ENCODE results near the gene AP2S1.

The AP2S1 gene

DNA sequence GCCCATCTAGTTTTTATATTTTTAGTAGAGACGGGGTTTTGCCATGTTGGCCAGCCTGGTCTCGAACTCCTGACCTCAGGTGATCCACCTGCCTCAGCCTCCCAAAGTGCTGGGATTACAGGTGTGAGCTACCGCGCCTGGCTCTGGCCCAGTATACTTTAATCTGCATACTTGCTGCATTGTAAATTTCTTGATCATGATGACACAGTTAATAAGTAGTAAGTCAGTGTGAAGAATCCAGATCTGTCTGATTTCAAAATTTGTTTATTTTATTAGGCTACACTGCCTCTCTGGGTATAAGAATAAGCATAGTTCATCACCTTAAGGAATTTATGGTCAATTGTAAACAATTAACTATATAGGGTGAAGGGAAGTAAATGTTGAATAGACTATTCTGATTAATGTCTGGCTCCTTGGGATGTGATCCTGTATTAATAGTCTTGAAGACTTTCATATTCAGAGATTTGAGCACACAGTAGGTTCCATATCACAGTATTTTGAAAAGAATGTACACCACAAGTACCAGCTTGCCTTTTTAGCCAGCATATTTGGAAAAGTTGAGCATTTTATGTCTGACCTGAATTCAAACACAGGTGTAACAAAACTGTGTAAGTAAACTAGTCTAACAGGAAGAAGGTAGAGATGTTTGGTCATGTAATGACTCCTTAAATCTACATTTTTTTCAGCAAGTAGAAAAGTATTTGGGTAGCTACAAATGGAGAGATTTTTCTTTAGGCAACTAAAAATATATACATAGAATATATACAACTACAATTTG is 17.6 kb upstream of the AP2S1 start:
- in situ Hi-C loops (cut with MboI; ENCODE audit: low sequenced_read_pairs): loop anchor here (25.0 kb wide), 1 partner anchor 269 kb away; the partner anchor contains the start of gene SAE1

DNA sequence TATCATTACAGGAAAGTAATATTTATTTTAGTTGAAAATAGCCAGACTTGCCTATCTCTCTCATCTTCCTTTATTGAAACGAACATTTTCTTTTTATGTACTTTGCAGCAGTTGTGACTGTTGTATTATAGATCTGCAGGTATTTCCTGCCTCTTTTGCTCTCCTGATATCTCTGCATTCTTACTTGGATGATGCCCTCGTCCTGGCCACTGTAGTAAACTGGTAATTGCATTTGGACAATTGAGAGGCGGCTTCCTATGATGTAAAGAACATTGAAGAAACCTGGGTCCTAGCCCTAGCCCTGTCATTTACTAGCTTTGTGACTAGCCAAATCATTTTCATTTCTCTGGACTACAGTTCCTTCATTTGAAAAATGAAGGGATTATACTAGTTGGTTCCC is 16.5 kb upstream of the AP2S1 start:
- in situ Hi-C loops (cut with MboI; ENCODE audit: low sequenced_read_pairs): loop anchor here (25.0 kb wide), 1 partner anchor 270 kb away; the partner anchor contains the start of gene SAE1

DNA sequence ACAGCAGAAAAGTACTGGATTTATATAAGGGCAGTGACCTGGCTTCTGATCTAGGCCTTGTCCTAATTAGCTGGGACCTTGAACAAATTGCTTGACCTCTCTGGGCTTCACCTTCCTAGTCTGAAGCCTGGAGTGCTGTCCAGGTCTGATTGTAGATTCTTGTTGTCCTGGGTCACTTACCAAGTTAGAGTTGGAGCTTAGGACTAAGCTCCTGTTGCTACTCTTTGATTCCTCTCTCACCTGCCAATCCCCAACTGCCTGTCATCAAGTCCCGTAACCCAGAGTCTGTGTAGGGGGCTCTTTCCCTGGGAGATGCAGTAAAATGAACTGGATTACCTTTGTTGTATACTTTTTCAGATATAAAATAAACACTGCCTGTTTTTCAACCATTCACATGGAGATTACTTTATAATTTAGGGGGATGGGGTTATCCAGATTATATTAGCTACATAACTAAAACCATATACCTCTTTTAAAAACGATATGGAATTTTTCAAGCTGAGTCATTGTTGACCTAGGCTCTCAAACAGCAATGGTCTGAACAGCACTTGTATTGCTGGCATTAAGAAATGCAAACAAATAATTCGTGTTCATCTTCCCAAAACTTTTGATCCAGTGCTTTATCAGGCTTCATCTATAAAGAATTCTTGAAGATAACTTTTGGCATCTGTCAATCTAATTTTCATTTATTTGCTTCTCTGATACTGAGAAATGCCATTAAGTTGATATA is 15.9 kb upstream of the AP2S1 start:
- in situ Hi-C loops (cut with MboI; ENCODE audit: low sequenced_read_pairs): loop anchor here (25.0 kb wide), 1 partner anchor 271 kb away; the partner anchor contains the start of gene SAE1

DNA sequence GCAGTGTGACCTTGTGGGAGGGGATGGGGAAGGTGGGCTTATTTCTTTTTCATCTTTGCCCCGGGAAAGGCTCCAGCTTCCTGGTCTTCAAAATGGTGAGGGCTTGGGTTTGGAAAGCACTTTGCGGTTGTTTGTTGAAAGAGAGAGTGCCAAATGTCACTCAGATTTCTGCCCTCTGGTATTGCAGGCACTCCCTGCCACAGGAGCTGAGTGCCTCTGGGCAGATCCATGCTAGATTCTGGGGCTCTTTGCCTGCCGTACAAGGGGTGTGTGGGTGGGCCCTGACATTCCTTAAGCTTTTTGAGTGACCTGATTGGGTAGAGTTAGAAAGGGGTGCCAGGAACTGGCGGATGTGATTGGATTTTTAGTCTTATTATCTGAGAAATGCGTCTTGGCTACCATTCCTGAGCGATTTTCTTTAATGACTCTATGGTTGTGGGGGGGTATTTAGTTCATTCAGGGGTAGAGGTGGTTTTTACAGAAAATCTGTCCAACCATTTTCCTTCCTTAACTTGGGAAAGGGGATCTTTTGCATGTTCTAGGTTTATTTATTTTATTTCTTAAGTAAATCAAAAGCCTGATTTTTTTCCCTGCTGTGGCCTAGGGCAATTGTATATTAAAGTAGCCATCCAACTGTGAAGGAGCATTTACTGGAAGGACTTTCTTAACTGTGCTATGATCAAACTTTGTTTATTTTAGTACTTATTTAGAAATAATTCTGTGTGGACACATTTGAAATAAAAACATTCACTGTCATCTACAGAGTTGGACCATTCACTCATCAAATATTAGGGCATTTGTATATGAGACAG is 13.4 kb upstream of the AP2S1 start:
- in situ Hi-C loops (cut with MboI; ENCODE audit: low sequenced_read_pairs): loop anchor here (25.0 kb wide), 1 partner anchor 273 kb away; the partner anchor contains the start of gene SAE1

DNA sequence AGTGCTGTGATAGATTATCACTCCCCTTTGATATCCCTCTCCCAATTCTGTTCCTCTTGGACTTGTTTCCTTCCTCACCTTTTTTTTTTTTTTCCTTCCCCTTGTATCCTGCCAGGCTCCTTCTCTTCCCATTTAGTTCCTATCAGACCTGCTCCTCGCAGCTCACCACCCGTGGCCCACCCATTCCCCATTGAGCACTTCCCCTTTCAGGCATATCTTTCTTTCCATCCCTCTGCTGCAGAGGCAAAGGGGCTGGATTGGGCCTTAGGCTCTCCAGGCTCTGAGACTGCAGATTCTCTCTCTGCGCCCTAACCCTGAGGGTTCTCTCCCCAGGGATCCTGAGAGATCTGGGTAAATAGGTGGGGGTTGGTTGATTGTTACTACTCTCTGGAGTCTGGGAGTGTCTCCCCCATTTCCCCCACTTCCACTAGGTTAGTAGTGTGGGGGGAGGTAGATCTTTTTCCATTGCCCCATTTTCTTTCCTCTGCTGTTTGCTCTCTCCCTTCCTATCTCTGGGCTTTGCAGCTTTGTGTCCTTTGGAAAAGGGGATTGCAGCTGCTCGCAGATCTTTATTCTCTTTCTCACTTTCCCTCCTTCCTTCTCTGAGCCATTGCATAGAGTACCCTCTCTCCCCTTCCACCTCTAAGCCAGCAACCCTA is 12.5 kb upstream of the AP2S1 start:
- in situ Hi-C loops (cut with MboI; ENCODE audit: low sequenced_read_pairs): loop anchor here (25.0 kb wide), 1 partner anchor 274 kb away; the partner anchor contains the start of gene SAE1

DNA sequence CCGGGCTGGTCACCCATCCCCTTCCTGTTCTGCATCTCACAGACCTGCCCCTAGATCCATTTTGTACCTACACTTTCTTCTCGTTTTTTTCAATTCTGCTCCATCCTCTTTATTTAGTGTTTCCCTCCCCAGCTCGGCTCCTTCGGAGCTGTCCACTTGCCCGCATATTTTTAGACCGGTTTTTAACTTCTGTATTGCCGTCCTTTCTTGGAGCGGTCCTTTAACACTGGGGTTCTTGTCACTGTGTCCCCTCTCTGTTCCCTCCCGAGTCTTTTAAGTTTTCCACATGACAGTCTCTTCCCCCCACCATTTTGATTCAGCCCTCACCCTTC is 11.8 kb upstream of the AP2S1 start:
- in situ Hi-C loops (cut with MboI; ENCODE audit: low sequenced_read_pairs): loop anchor here (25.0 kb wide), 1 partner anchor 275 kb away; the partner anchor contains the start of gene SAE1

DNA sequence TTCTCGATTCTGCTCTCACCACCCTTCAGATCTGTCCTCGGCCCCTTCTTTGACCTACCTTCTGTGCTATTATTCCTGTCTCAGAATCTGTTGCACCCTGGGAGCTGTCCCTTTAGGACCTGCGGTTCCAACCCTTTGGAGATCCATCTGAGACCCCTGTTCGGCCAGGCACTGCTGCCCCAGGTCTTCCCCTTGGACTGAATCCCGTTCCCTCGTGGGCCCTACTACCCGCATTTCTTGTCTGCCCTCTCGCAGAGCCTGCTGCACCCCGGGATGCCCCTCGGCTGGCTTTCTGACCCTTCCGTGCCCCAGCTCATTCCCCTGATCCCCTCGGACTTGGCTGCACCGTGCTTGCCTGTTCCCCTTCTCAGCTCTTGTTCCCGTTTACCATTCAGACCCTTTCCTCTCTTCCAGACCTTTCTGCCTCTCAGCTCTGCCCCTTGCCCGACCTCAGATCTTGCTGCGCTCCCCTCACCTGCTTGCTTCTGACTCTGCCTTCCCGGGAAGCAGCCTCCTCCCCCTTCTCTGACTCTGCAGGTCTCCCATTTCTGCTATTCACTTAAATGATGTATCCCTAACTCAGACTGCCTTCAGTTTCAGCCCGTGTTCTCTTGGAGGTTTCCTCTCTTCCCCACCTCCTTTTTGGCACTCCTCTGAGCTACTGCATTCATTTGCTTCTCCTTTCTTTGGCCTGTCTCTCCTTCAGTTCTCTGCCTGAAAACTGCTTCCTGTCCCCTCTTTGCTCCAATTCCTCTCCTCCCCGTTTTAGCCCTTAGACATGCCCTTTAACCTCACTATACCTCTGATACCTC is 11.3 kb upstream of the AP2S1 start:
- in situ Hi-C loops (cut with MboI; ENCODE audit: low sequenced_read_pairs): loop anchor here (25.0 kb wide), 1 partner anchor 275 kb away; the partner anchor contains the start of gene SAE1

DNA sequence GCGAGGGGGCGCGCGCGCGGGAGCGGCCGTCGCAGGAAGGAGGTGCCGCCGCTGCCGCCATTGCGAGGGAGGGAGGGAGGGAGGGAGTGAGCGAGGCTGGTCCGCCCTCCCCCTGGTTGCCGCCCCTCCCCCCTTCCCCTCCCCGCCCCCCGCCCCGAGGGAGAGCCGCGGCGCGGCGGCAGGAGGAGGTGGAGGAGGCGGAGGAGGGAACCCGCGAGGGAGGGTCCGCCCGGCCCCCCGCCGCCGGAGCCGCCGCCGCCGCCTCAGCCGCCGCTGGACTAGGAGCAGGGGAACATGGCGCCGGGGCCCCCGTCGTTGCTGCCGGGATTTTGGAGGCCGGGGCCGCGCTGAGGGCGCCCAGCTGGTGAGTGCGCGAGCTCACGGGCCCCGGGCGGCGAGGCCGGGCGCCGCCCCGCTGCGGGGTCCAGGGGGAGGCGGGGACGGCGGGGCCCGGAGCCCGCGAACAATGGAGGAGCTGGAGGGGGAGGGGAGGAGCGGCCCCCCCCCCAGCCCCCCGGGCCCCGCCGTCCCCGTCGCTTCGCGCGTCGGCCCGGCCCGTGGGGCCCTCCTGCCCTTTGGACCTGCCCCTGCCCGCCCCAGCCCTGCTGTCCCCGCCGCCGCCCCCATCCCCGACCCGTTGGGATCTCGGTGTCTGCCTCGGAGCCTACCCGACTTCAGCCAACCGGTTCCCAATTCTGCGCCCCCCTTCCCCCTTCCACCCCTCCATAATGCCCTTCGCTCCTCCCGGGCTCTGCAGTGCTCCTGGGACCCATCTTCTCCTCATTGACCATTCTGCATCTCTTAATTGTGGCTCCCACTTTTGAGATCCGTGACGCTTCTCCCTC is 10.4 kb upstream of the AP2S1 start, which contains the start of gene ARHGAP35:
TSS of gene ARHGAP35 (plus strand) at position 152 of the 845 bp plus-strand sequence. CDS start 57,679 bp downstream, outside the sequence.
- in situ Hi-C loops (cut with MboI; ENCODE audit: low sequenced_read_pairs): loop anchor here (25.0 kb wide), 1 partner anchor 276 kb away; the partner anchor contains the start of gene SAE1

DNA sequence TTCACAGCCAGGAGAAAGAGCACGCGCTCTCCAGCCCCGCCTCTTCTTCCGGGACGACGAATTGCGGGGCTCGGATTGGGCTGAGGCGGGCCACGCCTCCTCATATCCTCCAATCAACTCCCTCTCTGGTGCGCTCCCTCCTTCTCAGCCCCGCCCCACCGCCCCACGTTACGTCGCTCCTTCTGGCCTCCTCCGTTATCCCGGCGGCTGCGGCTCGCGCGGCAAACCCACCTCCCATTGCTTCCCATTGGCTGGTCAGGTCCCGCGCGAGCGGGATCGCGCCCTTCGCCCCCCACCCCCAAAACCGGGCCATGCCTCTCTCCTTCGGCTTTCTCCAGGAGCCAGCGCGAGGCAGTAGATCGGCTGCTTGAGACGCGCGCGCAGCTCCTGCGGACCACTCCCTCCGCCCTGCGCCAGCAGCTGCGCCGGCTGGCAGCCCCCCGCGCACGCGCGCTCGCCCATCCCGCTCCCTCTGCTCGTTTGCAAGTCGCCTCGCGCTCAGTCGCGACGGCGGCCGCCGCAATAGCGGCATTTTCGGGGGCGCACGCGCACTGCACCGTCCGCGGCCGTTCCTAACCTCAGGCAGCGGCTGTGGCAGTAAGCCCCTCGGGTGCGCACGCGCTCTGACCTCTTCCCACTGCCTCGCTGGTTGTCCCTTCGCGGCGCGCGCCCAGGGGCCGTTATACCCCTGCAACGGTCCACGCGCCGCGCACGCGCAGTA is 9.6 kb upstream of the AP2S1 start:
- in situ Hi-C loops (cut with MboI; ENCODE audit: low sequenced_read_pairs): loop anchor here (25.0 kb wide), 1 partner anchor 277 kb away; the partner anchor contains the start of gene SAE1

DNA sequence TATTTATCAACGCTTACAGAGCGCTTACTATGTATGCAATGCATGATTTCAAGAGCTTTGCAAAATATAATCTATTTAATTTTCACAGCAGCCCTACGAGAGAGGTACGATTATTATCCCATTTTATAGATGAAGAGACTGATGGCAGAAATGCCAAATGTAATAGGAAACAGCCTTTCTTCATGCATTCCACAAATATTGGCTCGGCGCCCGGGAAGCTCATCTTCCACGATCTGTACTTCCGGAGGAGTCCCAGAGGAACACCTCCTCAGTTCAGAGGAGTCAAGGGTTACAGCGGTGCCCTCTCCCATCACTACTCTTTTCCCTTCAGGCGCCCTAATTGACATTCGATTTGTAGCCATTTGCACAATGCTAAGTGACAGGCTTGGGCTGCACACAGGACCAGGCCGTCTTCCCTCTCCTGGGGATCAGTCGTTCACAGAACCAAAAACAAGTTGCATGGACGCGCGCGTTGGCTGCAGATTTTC is 9.0 kb upstream of the AP2S1 start:
- in situ Hi-C loops (cut with MboI; ENCODE audit: low sequenced_read_pairs): loop anchor here (10.0 to 25.0 kb wide), 2 partner anchors 135 to 278 kb away; partner anchors contain the start of gene SAE1

DNA sequence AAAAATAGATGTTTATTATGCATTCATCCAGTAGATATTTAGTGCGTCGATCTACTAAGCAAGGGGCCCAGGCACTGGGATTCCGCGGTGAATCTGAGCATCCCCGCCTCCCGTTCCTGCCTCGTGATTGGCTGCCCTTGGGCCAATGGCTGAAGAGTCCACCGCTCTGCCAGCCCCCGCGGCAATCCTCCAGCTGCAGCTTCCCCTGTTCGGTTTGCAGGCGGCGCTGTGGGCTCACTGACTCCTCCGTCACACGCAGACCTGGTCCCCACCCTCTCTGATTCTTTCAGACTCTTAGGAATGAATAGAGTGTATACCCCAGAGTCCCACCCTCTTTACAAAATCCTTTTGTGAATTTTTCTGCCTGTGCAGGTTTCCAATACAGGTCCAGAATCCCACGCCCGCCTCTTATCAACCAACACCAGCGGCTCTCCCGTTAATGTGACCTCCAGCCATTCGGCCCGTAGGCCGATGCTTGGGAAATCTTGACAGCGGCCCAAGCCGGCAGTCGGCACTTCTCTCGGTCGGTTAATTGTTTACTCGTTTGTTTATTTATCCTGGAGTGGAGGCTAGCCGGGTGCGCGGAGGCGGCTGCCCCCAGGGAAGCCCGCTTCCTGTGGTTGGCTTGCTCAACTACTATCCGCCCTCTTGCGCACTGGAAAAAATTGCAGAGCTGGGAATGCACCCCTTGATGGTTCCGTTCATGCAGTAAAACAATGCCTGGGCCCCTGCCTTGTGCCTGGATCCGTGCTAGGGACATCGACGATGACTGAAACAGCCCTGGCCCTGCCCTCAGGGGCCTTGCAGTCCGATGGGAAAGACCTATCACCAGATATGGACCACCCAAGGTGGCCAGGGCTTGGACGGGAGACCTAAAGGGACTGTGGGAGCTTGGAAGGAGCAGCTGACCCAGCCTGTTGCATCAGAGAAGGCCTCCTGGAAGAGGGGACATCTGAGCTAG is 5.7 kb upstream of the AP2S1 start:
- in situ Hi-C loops (cut with MboI; ENCODE audit: low sequenced_read_pairs): loop anchor here (10.0 to 25.0 kb wide), 2 partner anchors 138 to 281 kb away; partner anchors contain the start of gene SAE1

DNA sequence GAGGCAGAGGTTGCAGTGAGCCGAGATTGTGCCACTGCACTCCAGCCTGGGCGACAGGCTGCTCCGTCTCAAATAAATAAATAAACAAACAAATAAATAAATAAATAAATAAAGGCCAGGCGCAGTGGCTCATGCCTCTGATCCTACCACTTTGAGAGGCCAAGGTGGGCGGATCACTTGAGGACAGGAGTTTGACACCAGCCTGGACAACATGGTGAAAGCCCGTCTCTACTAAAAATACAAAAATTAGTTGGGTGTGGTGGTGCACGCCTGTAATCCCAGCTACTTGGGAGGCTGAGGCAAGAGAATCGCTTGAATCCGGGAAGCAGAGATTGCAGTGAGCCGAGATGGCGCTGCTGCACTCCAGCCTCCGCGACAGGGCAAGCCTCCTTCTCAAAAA is 4.1 kb upstream of the AP2S1 start:
- in situ Hi-C loops (cut with MboI; ENCODE audit: low sequenced_read_pairs): loop anchor here (10.0 to 25.0 kb wide), 2 partner anchors 140 to 283 kb away; partner anchors contain the start of gene SAE1

DNA sequence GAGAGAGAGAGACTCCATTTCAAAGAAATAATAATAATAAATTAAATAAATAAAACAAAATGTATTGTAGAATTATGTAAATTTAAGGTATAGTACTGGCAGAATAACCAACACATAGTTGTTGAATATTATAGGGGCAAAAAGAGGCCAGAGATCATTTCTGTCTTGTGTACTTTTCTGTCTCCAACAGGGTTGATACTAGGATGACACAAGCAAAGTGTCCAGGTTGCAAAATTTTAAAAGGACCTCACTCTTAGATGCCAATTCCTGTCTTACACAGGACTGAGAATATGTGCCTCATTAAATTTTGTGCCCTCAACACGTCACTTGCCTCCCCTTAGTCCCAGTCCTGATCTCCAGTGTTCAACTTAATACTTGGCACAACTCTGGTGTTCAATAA is 2.2 kb upstream of the AP2S1 start:
- in situ Hi-C loops (cut with MboI; ENCODE audit: low sequenced_read_pairs): loop anchor here (10.0 to 25.0 kb wide), 2 partner anchors 142 to 284 kb away; partner anchors contain the start of gene SAE1

DNA sequence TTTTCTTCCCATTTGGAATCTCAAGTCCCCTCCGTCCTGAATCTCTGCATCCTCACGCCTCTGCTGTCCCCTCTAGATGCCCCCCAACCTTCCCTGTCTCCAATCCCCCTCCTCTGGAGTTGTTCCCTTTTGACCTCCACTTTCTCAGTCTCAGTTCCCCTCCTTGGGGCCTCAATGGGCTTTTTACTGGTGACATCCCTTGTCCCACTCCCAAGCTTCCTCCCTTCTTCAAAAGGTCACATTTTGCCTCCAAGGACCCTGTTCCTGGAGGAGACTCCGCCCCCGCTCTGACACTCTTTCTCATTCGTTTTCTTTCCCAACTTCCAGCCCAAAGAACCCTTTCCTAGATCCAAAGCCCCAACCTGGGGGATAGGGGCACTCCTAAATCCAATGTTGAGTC is 1.0 kb downstream of the AP2S1 start:
- in situ Hi-C loops (cut with MboI; ENCODE audit: low sequenced_read_pairs): loop anchor here (10.0 to 25.0 kb wide), 2 partner anchors 145 to 288 kb away; partner anchors contain the start of gene SAE1

DNA sequence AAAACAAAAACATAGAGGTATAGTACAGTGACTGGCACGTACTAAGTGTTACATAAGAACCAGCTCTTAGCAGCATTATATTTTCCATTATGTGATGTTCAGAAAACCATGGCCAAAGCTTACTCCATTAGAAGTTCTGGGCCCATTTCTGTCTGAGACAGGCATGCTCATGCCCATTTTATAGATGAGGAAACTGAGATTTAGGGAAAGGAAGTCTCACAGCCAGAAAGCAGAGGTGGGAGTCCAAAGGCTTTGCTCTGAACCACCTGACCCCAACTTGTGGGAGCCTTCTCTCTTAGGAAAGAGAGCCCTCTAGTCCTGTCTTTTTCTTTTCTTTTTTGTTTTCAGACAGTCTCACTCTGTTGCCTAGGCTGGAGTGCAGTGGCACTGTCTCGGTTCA is 2.3 kb downstream of the AP2S1 start:
- in situ Hi-C loops (cut with MboI; ENCODE audit: low sequenced_read_pairs): no loop called here

DNA sequence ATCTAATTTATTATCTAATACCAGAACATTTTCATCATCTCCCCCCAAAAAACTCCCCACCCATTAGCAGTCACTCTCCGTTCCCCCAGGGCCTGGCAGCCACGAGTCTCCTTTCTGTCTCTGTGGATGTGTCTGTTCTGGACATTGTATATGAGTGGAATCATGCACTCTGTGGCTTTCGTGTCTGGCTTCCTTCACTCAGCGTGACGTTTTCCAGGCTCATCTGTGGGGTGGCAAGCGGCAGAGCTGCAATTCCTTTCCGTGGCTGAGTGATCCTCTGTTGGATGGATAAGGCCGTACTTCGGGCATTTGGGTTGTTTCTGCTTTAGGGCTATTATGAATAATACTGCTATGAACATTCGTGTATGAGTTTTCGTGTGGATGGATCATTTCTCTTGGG is 3.1 kb downstream of the AP2S1 start:
- in situ Hi-C loops (cut with MboI; ENCODE audit: low sequenced_read_pairs): no loop called here

Measured in HL-60/S4 (cell line).